HepG2 (cell line): Measurements from ENCODE around the gene MAP2K1. TPM values are rescaled to one million over a fixed set of nuclear protein-coding genes. Genes with fewer than 3 reads are reported as not detected.
"Not testable (repeated sequence)": the region's sequence is repeated elsewhere in the genome, so short reads cannot be mapped to it uniquely, and the experiment has no call there.

Experiments
- ATAC-seq: fragments of 200-7000 bp; cut with Tn5 transposase; 3 replicates; pipeline ENCODE4 v1.9.1; 2020; ENCODE audit warnings: mild to moderate bottlenecking, moderate library complexity
- BruUV-seq: library from RNA; stranded (reverse); fragments of 400-500 nt; replicated peaks from 2 replicates; lab custom pipeline; 2021; lab: Mats Ljungman, UMichigan
- CTCF ChIA-PET: fragments of 300-600 bp; formaldehyde crosslinking; extraction: SDS; loops from one replicate; lab custom pipeline; 2021; ENCODE audit warnings: low total read pairs, inconsistent platforms, low intra/inter-chr PET ratio; lab: Yijun Ruan, JAX
- POLR2A ChIA-PET: fragments of 350-600 bp; sonication (Branson Sonifier 250); formaldehyde crosslinking; loops from one replicate; lab custom pipeline; 2020; ENCODE audit warnings: antibody characterized with exemption, inconsistent platforms; lab: Yijun Ruan, JAX
- DNase-seq: peaks from one replicate; pipeline ENCODE4 v3.0.0-alpha.2; 2015; ENCODE audit warnings: low spot score
- FAIRE-seq: peaks from 3 replicates; lab custom pipeline; 2011; peaks lifted over from hg19 to GRCh38; lab: Jason Lieb, UNC
- H2AFZ ChIP-seq: one replicate; pipeline ENCODE4 v1.6.1; 2011; ENCODE audit warnings: low read length, inconsistent platforms
- H3K27ac ChIP-seq: fragments of 300-600 bp; 3 replicates; pipeline ENCODE4 v1.8.0; 2011; ENCODE audit warnings: mixed run types, mild to moderate bottlenecking, mixed read lengths, low read length, inconsistent platforms; ENCODE audit not compliant: insufficient read depth; ENCODE audit errors: extremely low read length
- H3K27me3 ChIP-seq, 2 experiments: fragments of 200-600 bp in 1 of 2; 2 replicates in 1 of 2; 3 replicates in 1 of 2; pipeline versions ENCODE4 v1.6.0 to v1.8.0; 2011; ENCODE audit warnings: low read length in 2 of 2, mild to moderate bottlenecking in 2 of 2, moderate library complexity in 2 of 2, inconsistent platforms in 1 of 2; ENCODE audit not compliant: insufficient read depth in 2 of 2, control insufficient read depth in 1 of 2
- H3K36me3 ChIP-seq, 2 experiments: fragments of 200-600 bp in 1 of 2; replicated peaks in 1 of 2; 2 replicates in 1 of 2; 3 replicates in 1 of 2; pipeline versions ENCODE4 v1.5.1 to v1.8.0; 2011; ENCODE audit warnings: low read length in 2 of 2, inconsistent platforms in 1 of 2; ENCODE audit not compliant: insufficient read depth in 2 of 2, control insufficient read depth in 1 of 2
- H3K4me1 ChIP-seq: 2 replicates; pipeline ENCODE4 v1.5.1; 2012; ENCODE audit warnings: low read length, inconsistent platforms; ENCODE audit not compliant: insufficient read depth
- H3K4me2 ChIP-seq: 2 replicates; pipeline ENCODE4 v1.6.0; 2011; ENCODE audit warnings: low read depth, low read length, inconsistent platforms
- H3K4me3 ChIP-seq, 3 experiments: fragments of 200-600 bp in 1 of 3; sonication (generic), shearing (Covaris generic) in 1 of 3; replicated peaks in 1 of 3; 2 replicates each; pipeline ENCODE4 v1.5.1; 2011 to 2016; ENCODE audit warnings: low read length in 3 of 3, inconsistent platforms in 2 of 3, low read depth in 2 of 3, mild to moderate bottlenecking in 2 of 3, control low read depth in 1 of 3, mixed read lengths in 1 of 3; ENCODE audit not compliant: insufficient read depth in 1 of 3
- H3K79me2 ChIP-seq: one replicate; pipeline ENCODE4 v1.6.1; 2011; ENCODE audit warnings: low read length, inconsistent platforms; ENCODE audit not compliant: insufficient read depth
- H3K9ac ChIP-seq: 2 replicates; pipeline ENCODE4 v1.6.0; 2011; ENCODE audit warnings: mild to moderate bottlenecking, low read depth, low read length, inconsistent platforms; ENCODE audit not compliant: insufficient read depth
- H3K9me3 ChIP-seq: 2 replicates; pipeline ENCODE4 v1.5.1; 2012; ENCODE audit warnings: mild to moderate bottlenecking, low read length
- H4K20me1 ChIP-seq: 2 replicates; pipeline ENCODE4 v1.6.0; 2011; ENCODE audit warnings: inconsistent platforms, mild to moderate bottlenecking, low read length, moderate library complexity; ENCODE audit not compliant: insufficient read depth
- BCL6 ChIP-seq: IDR thresholded peaks from 2 replicates; pipeline ENCODE4 v1.6.1; 2016; ENCODE audit warnings: missing genetic modification reagents, missing compliant biosample characterization
- FOXA3 ChIP-seq: IDR thresholded peaks from 2 replicates; pipeline ENCODE4 v1.6.1; 2016; ENCODE audit warnings: missing genetic modification reagents, missing compliant biosample characterization
- REPIN1 ChIP-seq: sonication (generic); formaldehyde crosslinking; IDR thresholded peaks from 2 replicates; pipeline ENCODE4 v1.8.0; 2022; ENCODE audit warnings: missing genetic modification reagents, low read depth, mild to moderate bottlenecking, borderline replicate concordance
- SAP130 ChIP-seq: IDR thresholded peaks from 2 replicates; pipeline ENCODE4 v1.6.1; 2016; ENCODE audit warnings: low read depth
- WGBS: methylation state at CpG from one replicate; pipeline ENCODE4 v1.1.6; 2017; ENCODE audit warnings: low lambda C conversion rate; 5-methylcytosine and 5-hydroxymethylcytosine counted together
- in situ Hi-C: cut with HindIII; loops from 2 replicates; pipeline ENCODE4 v1.10.0; 2017; ENCODE audit warnings: low pct_unique_long_range_greater_than_20kb; ENCODE audit not compliant: extremely low pct_ligation_motif_present
- intact Hi-C: fragments of 100-400 bp; cut with micrococcal nuclease; formaldehyde crosslinking; loops from one replicate; pipeline ENCODE4 v1.10.0; 2022; ENCODE audit not compliant: unreplicated experiment
- polyA plus RNA-seq, 8 experiments: library from polyadenylated mRNA; depleted of rRNA in 3 of 8; stranded (reverse) in 7 of 8; unstranded in 1 of 8; fragments of >200 nt; fragmentation: Illumina TruSeq in 4 of 8; extraction: Trizol in 4 of 8; gene quantifications; 2 replicates each; pipeline versions ENCODE4 v1.2.1 to v1.2.3, GENCODE V29; 2011 to 2016; ENCODE audit warnings: low read depth in 4 of 8, missing spikeins in 1 of 8, mixed read lengths in 1 of 8; ENCODE audit not compliant: insufficient read depth in 1 of 8
- total RNA-seq, 5 experiments: library from RNA; depleted of rRNA; stranded (reverse); fragments of >200 nt; fragmentation: Illumina TruSeq; extraction: Trizol; gene quantifications; 2 replicates each; pipeline ENCODE4 v1.2.3, GENCODE V29; 2016; ENCODE audit warnings: low read depth in 1 of 5
- TF ChIP-seq, protein P1 (sequence below): IDR thresholded peaks from 2 replicates; pipeline ENCODE4 v1.4.0; 2020; ENCODE audit warnings: mild to moderate bottlenecking, missing genetic modification reagents
- TF ChIP-seq, protein P2 (sequence below): sonication (generic); formaldehyde crosslinking; conservative IDR thresholded peaks from 2 replicates; pipeline ENCODE4 v1.4.0; 2020; ENCODE audit warnings: mild to moderate bottlenecking, missing genetic modification reagents, moderate library complexity
- TF ChIP-seq, protein P3 (sequence below): sonication (generic); formaldehyde crosslinking; IDR thresholded peaks from 2 replicates; pipeline ENCODE4 v1.5.1; 2020; ENCODE audit warnings: mild to moderate bottlenecking, missing genetic modification reagents, borderline replicate concordance

The MAP2K1 gene
- total and polyA plus RNA-seq, 2 of the 13 experiments (the other 11 are each of a cell fraction or from before 2014, with no cell fraction given) = 24.1 to 49.2 TPM

- CTCF ChIA-PET, BruUV-seq, H3K4me2 ChIP-seq, H2AFZ ChIP-seq, in situ Hi-C loops, H3K9me3 ChIP-seq, H3K4me3 ChIP-seq, intact Hi-C loops, FAIRE-seq, H3K27me3 ChIP-seq, H3K36me3 ChIP-seq, H4K20me1 ChIP-seq, H3K79me2 ChIP-seq, POLR2A ChIA-PET, H3K9ac ChIP-seq: not testable (repeated sequence)
- peak; percentile 42 for DNase-seq
- Histone ChIP-seq H3K4me1 (peaks cover 28% of the 10 kb centered on the region), H3K27ac (peak overlapping the region; percentile 53)
- ATAC-seq = peak; percentile 82
- WGBS = 81% methylated on average over 11 of the region's 11 CpGs
- 0 out of 2 replicates have a peak, but pooled peaks have one; percentile 21 for TF ChIP-seq BCL6
- peak; percentile 24; the same call in 1 of the 2 replicates for TF ChIP-seq FOXA3 (CRISPR knock-in tag)
- peak; percentile 62 for TF ChIP-seq SAP130 (CRISPR knock-in tag)
- TF ChIP-seq, protein P1, sequence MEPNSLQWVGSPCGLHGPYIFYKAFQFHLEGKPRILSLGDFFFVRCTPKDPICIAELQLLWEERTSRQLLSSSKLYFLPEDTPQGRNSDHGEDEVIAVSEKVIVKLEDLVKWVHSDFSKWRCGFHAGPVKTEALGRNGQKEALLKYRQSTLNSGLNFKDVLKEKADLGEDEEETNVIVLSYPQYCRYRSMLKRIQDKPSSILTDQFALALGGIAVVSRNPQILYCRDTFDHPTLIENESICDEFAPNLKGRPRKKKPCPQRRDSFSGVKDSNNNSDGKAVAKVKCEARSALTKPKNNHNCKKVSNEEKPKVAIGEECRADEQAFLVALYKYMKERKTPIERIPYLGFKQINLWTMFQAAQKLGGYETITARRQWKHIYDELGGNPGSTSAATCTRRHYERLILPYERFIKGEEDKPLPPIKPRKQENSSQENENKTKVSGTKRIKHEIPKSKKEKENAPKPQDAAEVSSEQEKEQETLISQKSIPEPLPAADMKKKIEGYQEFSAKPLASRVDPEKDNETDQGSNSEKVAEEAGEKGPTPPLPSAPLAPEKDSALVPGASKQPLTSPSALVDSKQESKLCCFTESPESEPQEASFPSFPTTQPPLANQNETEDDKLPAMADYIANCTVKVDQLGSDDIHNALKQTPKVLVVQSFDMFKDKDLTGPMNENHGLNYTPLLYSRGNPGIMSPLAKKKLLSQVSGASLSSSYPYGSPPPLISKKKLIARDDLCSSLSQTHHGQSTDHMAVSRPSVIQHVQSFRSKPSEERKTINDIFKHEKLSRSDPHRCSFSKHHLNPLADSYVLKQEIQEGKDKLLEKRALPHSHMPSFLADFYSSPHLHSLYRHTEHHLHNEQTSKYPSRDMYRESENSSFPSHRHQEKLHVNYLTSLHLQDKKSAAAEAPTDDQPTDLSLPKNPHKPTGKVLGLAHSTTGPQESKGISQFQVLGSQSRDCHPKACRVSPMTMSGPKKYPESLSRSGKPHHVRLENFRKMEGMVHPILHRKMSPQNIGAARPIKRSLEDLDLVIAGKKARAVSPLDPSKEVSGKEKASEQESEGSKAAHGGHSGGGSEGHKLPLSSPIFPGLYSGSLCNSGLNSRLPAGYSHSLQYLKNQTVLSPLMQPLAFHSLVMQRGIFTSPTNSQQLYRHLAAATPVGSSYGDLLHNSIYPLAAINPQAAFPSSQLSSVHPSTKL (CRISPR knock-in tag) = peak; percentile 44; the same call in 1 of the 2 replicates
- TF ChIP-seq, protein P2, sequence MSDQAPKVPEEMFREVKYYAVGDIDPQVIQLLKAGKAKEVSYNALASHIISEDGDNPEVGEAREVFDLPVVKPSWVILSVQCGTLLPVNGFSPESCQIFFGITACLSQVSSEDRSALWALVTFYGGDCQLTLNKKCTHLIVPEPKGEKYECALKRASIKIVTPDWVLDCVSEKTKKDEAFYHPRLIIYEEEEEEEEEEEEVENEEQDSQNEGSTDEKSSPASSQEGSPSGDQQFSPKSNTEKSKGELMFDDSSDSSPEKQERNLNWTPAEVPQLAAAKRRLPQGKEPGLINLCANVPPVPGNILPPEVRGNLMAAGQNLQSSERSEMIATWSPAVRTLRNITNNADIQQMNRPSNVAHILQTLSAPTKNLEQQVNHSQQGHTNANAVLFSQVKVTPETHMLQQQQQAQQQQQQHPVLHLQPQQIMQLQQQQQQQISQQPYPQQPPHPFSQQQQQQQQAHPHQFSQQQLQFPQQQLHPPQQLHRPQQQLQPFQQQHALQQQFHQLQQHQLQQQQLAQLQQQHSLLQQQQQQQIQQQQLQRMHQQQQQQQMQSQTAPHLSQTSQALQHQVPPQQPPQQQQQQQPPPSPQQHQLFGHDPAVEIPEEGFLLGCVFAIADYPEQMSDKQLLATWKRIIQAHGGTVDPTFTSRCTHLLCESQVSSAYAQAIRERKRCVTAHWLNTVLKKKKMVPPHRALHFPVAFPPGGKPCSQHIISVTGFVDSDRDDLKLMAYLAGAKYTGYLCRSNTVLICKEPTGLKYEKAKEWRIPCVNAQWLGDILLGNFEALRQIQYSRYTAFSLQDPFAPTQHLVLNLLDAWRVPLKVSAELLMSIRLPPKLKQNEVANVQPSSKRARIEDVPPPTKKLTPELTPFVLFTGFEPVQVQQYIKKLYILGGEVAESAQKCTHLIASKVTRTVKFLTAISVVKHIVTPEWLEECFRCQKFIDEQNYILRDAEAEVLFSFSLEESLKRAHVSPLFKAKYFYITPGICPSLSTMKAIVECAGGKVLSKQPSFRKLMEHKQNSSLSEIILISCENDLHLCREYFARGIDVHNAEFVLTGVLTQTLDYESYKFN (CRISPR knock-in tag) = peak; percentile 72
- peak; percentile 38; the same call in 1 of the 2 replicates for TF ChIP-seq REPIN1 (CRISPR knock-in tag)
- TF ChIP-seq, protein P3, sequence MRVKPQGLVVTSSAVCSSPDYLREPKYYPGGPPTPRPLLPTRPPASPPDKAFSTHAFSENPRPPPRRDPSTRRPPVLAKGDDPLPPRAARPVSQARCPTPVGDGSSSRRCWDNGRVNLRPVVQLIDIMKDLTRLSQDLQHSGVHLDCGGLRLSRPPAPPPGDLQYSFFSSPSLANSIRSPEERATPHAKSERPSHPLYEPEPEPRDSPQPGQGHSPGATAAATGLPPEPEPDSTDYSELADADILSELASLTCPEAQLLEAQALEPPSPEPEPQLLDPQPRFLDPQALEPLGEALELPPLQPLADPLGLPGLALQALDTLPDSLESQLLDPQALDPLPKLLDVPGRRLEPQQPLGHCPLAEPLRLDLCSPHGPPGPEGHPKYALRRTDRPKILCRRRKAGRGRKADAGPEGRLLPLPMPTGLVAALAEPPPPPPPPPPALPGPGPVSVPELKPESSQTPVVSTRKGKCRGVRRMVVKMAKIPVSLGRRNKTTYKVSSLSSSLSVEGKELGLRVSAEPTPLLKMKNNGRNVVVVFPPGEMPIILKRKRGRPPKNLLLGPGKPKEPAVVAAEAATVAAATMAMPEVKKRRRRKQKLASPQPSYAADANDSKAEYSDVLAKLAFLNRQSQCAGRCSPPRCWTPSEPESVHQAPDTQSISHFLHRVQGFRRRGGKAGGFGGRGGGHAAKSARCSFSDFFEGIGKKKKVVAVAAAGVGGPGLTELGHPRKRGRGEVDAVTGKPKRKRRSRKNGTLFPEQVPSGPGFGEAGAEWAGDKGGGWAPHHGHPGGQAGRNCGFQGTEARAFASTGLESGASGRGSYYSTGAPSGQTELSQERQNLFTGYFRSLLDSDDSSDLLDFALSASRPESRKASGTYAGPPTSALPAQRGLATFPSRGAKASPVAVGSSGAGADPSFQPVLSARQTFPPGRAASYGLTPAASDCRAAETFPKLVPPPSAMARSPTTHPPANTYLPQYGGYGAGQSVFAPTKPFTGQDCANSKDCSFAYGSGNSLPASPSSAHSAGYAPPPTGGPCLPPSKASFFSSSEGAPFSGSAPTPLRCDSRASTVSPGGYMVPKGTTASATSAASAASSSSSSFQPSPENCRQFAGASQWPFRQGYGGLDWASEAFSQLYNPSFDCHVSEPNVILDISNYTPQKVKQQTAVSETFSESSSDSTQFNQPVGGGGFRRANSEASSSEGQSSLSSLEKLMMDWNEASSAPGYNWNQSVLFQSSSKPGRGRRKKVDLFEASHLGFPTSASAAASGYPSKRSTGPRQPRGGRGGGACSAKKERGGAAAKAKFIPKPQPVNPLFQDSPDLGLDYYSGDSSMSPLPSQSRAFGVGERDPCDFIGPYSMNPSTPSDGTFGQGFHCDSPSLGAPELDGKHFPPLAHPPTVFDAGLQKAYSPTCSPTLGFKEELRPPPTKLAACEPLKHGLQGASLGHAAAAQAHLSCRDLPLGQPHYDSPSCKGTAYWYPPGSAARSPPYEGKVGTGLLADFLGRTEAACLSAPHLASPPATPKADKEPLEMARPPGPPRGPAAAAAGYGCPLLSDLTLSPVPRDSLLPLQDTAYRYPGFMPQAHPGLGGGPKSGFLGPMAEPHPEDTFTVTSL (CRISPR knock-in tag) = peak; percentile 76; the same call in 1 of the 2 replicates
Observed at GRCh38 chr15:66467162-66468040, 80.7 kb downstream of the MAP2K1 start.
